SKM-1 treated with dmso at 0.1 percent for 144 hours (cell line): ENCODE measurements around the gene TRIM41.
"Not testable (repeated sequence)": the region's sequence is repeated elsewhere in the genome, so short reads cannot be mapped to it uniquely, and the experiment has no call there.

Source experiments
- DNase-seq: peaks from one replicate; lab custom pipeline; 2025; ENCODE audit not compliant: unreplicated experiment; lab: John Stamatoyannopoulos, UW

Gene TRIM41

GRCh38 chr5:181246276-181247049 is 23.4 kb downstream of the TRIM41 start:
- DNase-seq: no peak

- no peak for DNase-seq
These were observed 25.2 kb downstream of the TRIM41 start for GRCh38 chr5:181248277-181248676.

GRCh38 chr5:181255276-181255675 is 32.2 kb downstream of the TRIM41 start:
- DNase-seq: no peak

- no peak for DNase-seq
These were observed 32.9 kb downstream of the TRIM41 start for GRCh38 chr5:181255836-181256578.

GRCh38 chr5:181258576-181258975 is 35.5 kb downstream of the TRIM41 start:
- DNase-seq: no peak

GRCh38 chr5:181259283-181259682 is 36.2 kb downstream of the TRIM41 start:
- DNase-seq: no peak

- DNase-seq: no peak
These were observed 37.1 kb downstream of the TRIM41 start for GRCh38 chr5:181259974-181260719.

- DNase-seq: no peak
These were observed 37.7 kb downstream of the TRIM41 start, which contains the start of gene TRIM52 for GRCh38 chr5:181260720-181261319. TRIM52 (minus strand) TSS chr5:181261143; CDS start chr5:181260813, 330 bp downstream.

GRCh38 chr5:181261320-181262049 is 38.4 kb downstream of the TRIM41 start:
- DNase-seq: no peak

GRCh38 chr5:181263633-181264032 is 40.6 kb downstream of the TRIM41 start:
- no peak for DNase-seq

GRCh38 chr5:181265092-181265671 is 42.1 kb downstream of the TRIM41 start:
- no peak for DNase-seq

GRCh38 chr5:181267291-181267904 is 44.3 kb downstream of the TRIM41 start:
- not testable (repeated sequence) for DNase-seq

GRCh38 chr5:181267907-181268306 is 44.8 kb downstream of the TRIM41 start:
- not testable (repeated sequence) for DNase-seq

- no peak for DNase-seq
These were observed 48.0 kb downstream of the TRIM41 start for GRCh38 chr5:181271081-181271480.

GRCh38 chr5:181273433-181273744 is 50.3 kb downstream of the TRIM41 start:
- not testable (repeated sequence) for DNase-seq

GRCh38 chr5:181280251-181280762 is 57.2 kb downstream of the TRIM41 start:
- no peak for DNase-seq

- no peak for DNase-seq
These were observed 58.2 kb downstream of the TRIM41 start for GRCh38 chr5:181281077-181281983.

GRCh38 chr5:181281984-181282316 is 58.9 kb downstream of the TRIM41 start:
- no peak for DNase-seq

GRCh38 chr5:181282415-181282814 is 59.3 kb downstream of the TRIM41 start:
- DNase-seq: not testable (repeated sequence)
